NCI-H2081 (cell line): ENCODE data around the gene RIT2.
"Not testable (repeated sequence)": the region's sequence is repeated elsewhere in the genome, so short reads cannot be mapped to it uniquely, and the experiment has no call there.

Source experiments
- DNase-seq, 2 experiments: peaks; one replicate each; lab custom pipeline; 2025; lab: John Stamatoyannopoulos, UW

Gene RIT2

DNA sequence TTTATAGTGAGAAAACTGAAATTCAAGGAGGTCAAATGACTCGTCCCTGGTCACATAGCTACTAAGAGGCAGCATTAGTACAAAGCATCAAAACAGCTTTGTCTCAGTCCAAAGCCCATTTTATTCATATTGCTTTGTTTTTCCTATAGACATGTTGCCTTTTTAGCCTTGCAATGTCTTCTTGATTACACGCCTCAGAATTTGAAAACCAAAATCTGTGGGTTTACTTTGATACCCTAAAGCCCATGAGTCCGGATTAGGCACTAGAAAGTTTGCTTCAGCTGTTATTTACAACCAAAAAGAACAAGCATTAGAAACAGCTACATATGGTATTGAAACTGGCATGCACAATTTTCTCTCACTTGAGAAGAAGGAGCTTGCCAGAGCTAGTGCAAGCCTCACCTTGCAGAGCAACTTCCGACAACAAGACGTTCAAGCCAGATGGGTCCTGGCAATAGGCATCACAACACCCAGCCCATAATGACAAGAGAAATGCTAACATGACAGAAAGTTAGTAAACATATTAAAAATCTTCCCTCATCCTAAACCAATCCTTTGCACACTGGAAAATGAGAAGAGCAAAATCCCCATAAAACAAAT, 276.8 kb downstream of the RIT2 start:
- no peak for DNase-seq

- DNase-seq: no peak
Measured at GRCh38 chr18:42830936-42831335, 284.5 kb downstream of the RIT2 start.

- no peak for DNase-seq
Measured at GRCh38 chr18:42828881-42829280, 286.6 kb downstream of the RIT2 start.

DNA sequence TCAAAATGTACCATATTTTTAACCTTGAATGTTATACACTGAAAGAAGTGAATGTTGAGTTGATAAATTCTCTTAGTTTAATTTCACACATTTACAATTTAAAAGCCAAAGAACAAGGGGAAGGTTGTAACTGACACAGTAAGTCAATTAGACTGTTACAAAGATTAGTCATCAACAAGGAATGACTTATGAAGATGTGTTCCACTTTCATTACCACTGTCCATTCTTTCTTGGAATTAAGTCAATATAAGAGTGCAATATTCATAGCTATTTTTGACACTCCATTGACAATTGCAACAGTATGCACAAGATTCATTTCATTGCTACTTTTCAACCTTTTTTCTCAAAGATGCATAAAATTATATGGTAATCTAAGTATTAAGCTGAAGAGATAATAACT, 291.3 kb downstream of the RIT2 start:
- DNase-seq: no peak

- DNase-seq: no peak
Measured at GRCh38 chr18:42822711-42823110, 292.8 kb downstream of the RIT2 start.

DNA sequence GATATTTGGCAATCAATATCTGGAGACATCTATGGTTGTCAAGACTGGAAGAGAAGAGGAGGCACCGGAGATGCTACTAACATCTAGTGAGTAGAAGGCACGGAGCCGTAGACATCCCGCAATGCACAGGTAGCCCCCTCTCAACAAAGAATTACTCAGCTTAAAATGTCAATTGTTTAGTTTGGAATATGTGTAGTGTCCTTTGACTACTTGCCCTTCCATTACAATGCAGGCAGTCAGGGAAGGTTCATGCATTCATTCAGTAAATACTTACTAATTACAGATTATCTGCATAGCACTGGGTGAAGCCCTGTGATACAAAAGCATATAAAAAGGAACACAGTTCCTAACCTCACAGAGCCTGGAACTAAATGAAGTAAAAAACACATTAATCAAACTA, 294.0 kb downstream of the RIT2 start:
- no peak for DNase-seq

GRCh38 chr18:42814618-42815017, 300.9 kb downstream of the RIT2 start:
- DNase-seq: no peak

DNA sequence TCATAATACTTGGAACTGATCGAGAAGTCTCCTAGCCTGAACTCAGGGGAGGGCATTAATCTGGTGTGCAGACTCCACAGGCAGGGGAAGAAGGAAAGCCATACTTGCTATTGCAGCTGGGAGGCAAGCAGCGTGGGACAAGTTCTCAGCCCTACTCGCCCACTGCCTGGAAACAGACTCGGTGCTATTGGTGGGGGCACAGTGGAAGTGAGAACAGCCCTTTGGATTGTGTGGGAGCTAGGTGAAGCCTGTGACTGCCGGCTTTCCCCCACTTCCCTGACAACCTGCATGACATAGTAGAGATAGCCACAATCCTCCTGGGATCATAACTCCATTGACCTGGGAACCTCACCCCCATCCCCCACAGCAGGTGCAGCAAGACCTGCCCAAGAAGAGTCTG, 301.3 kb downstream of the RIT2 start:
- DNase-seq: no peak

DNA sequence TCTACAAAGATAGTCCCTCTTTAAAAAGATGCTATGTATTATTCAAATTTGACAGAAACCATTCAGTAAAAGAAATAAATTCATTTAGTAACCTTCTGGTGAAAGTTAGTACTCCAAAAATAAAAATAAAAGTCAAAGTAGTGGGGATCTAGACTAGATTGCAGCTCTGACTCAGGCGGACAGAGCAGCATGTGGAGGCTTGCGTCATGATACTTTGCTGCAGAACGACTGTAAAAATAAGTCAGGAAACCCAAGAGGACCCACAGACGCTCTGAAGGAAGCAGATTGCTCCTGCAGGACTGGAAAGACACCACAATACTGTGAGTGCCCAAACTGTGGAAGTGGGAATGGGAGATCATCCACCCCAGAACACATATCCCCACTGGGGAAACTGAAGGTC, 301.9 kb downstream of the RIT2 start:
- DNase-seq: no peak

DNA sequence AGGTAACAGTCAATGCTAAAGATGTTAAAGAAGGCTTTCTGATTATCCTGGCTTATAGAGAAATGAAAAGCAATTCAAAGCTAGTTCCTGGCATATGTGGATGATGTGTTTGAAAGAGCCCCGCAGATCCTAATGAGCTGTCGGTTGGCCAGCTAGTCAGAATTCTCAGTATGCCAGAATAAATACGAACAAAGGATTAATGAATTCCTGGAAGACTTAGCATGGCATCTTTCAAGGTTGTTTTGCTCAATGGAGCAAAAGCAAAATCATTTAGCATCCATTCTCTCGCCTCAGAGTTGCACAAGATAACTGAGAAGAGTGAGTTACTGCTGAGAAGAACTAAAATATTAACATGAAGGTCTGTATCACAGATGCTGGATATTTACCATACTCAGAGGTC, 307.6 kb downstream of the RIT2 start:
- DNase-seq: no peak

DNA sequence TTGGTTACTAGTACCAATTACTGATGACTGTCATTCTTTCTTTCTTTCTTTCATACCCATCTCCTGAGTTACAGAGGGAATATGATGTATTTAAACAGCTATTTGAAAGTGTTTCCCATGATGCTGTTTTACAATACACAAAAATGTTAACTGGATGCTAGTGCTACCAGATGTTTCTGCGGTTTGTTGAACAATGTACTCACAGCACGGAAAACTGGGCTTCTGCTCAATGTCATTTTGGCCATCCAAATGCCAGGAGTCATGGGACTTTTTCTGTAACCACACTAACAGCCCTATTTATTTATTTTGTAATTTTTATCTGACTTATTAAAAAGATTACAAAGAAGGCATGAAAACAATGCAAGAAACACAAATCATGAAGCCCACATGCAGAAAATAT, 313.8 kb downstream of the RIT2 start:
- DNase-seq: no peak

DNA sequence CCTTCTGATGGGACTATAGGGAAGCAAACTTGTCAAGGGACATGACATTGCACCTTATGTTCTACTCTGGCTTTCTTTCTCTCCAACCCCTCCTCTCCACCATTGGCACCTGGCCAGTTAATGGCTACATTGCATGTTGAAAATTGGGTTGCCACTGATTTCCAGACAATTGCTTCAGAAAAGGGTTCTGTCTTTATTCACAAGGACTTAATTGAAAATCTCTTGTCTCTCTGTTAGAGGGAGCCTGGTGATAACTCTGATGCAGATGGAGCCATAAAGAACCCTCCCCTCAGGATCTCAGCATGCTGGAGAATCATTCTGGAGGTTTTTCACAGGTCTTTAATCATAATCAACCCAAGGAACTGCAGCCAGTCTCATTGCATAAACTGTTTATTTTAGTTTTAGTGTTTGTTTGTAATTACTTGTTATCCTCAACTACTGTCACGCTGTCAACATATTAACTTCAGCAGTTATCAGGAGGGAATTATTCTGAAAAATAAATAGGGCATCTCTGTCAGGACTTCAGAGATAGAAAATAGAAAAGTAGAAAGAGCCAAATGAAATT, 316.8 kb downstream of the RIT2 start:
- peak in 1 of 2 experiments; percentile 8 for DNase-seq

DNA sequence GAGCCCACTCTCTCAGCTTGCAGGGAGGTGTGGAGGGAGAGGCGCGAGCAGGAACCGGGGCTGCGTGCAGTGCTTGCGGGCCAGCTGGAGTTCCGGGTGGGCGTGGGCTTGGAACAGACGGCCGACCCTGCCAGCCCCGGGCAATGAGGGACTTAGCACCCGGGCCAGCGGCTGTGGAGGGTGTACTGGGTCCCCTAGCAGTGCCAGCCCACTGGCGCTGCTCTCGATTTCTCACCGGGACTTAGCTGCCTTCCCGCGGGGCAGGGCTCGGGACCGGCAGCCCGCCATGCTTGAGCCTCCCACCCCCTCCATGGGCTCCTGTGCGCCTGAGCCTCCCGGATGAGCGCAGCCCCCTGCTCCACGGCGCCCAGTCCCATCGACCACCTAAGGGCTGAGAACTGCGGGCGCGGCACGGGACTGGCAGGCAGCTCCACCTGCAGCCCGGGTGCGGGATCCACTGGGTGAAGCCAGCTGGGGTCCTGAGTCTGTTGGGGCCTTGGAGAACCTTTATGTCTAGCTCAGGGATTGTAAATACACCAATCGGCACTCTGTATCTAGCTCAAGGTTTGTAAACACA, 320.2 kb downstream of the RIT2 start:
- not testable (repeated sequence) for DNase-seq

DNA sequence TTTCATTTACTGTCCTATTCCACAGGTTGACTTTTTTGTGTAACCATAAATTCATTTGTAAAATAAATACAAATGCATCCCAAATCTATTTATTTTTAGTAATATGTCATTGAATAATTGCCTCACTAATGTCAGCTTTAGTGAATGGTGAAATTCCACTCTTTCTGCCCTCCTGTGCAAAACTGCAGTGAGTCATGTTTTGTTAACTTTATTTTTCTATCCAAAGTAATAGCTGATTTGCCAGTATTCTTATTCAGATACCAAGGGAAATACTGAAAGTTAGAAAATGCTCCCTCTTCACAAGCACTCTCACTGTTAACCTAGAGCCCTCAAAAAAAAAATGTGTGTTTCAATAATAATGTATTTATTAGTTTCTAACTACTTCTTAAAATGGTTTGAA, 322.8 kb downstream of the RIT2 start:
- no peak for DNase-seq

- DNase-seq: no peak
Measured at GRCh38 chr18:42784632-42785031, 330.9 kb downstream of the RIT2 start.

DNA sequence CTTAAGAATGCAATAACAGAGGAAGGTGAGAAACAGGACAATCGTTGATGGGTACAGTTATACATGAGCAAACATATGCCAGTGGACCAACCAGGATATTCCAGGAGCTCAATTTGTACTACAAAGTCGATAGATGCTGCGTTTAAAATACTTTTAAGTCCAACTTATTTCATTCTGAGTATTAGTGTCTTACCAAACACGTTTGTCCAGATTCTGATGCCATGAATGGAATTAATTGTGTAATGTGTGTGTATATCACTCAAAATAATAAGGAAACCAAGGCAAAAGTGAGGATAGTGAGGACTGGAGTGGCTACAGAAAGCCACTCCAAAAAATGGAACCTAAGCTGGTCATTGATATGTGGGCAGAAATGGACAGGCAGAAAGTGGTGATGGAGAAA, 332.6 kb downstream of the RIT2 start:
- no peak for DNase-seq

DNA sequence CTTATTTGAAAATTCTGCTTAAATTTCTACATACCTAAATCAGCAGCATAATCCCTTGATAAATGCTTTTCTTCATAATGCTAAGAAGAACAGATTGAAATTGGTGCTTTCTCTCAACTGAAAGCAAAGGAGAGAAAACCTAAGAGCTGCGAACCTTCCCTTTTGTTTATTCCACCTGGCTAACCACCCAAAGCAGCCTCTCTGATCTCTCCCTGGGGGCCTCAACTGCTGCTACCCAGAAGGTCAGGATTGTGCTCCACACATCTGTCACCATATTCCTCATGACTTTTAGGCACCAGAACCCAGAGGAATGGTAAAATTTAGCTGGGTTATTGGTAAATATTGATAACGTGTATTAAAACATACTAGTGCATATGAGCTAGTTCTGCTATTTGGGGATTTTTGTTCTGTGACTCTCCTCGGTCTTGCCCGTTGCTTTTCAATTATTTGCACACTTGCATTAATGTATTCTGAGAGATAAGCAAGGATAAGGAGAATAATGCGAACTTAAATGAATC, 334.1 kb downstream of the RIT2 start:
- DNase-seq: no peak

DNA sequence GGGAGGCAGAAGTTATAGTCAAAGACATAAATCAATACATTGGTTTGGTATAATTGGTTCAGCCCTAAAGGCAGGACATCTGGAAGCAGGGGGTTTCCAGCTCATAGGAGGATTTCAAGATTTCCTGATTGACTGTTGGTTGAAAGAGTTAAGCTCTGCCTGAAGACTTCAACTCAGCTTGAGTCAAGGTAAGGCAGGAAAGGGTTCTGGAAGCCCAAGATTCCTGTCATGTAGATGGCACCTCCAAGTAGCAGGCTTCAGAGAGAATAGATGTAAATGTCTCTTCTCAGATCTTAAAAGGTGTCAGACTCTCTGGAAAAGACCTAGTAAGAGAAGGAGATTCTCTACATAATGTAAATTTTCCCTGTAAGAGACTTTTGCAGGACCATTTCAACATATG, 335.3 kb downstream of the RIT2 start:
- DNase-seq: no peak

- DNase-seq: no peak
Measured at GRCh38 chr18:42778445-42779042, 336.9 kb downstream of the RIT2 start.

DNA sequence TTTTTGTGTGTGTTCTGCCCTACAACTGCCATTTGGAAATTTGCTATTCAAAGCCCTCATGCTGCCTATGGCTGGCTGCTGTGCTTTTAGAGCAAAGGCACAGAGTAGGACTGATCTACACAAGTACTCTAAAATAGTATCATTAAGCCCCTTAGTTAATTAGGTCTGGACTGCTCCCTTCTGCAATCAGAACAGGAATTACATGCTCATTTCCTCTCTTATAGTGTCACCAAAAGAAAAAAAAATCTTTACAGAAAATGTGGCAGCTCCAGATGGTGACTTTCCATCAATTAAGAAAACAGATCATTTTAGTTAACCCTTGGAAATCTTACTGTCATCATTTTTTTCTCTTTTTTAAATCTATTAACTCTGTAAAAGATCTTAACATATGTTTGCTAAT, 337.5 kb downstream of the RIT2 start:
- DNase-seq: no peak

GRCh38 chr18:42773870-42774269, 341.6 kb downstream of the RIT2 start:
- DNase-seq: no peak

DNA sequence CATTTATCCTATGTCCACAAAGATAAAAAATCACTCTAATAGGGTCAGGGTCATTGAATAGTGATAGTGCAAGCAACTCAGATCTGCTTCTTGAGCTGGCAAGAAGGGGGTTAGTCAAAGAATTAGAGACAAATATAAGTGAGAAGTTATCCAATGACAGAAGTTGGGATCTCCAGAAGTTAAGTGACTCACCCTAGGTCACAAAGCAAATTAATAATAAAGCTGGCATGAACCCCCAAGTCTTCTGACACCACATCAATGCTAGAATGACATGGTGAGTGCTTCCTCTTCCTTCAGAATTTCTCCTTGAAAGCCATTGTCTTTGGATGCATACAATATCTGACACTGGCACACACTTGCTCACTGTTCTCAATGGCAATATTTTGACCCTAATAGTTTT, 343.5 kb downstream of the RIT2 start:
- no peak for DNase-seq

DNA sequence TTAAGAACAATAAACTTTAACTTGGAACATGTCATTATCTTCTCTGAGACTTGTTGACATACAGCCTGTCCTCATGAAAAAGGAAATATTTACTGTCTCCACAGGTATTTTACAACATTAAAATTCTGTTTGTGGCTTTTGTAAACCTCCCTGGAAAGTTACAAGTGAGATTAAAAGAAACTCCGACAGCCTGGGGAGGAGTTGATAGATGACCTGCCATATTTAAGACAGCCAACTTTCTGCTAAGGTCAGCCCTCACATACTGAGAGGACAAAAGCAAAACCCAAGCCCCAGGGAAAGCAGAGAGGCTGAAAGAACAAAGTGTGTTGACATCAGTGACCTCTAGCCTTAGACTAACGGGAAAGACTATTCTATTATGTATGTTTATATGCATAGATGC, 350.2 kb downstream of the RIT2 start:
- DNase-seq: peak in 1 of 2 experiments; percentile 31
